Measurements from ENCODE around the gene THBS2.

THBS2 gene

GRCh38 chr6:169175360-169175887, 78.2 kb downstream of the THBS2 start:
- DNase-seq (ENCODE audit: insufficient read length, low spot score) (no peak), FAIRE-seq (no peak)
- TF ChIP-seq CTCF (IDR thresholded peaks at IDR 0.05; ENCODE audit: insufficient read depth, missing control alignments), result no peak

- DNase-seq (ENCODE audit: insufficient read length, low spot score) (no peak), FAIRE-seq (no peak)
- no peak for TF ChIP-seq CTCF (IDR thresholded peaks at IDR 0.05; ENCODE audit: insufficient read depth, missing control alignments)
These were observed 78.9 kb downstream of the THBS2 start for GRCh38 chr6:169174516-169175359.

GRCh38 chr6:169173532-169174268, 79.9 kb downstream of the THBS2 start:
- DNase-seq (ENCODE audit: insufficient read length, low spot score) (no peak), FAIRE-seq (no peak)
- TF ChIP-seq CTCF (IDR thresholded peaks at IDR 0.05; ENCODE audit: insufficient read depth, missing control alignments), result no peak

- no peak for DNase-seq (ENCODE audit: insufficient read length, low spot score)
These were observed 80.7 kb downstream of the THBS2 start for GRCh38 chr6:169172946-169173345.

GRCh38 chr6:169172456-169172855, 81.2 kb downstream of the THBS2 start:
- FAIRE-seq (no peak), DNase-seq (ENCODE audit: insufficient read length, low spot score) (no peak)
- no peak for TF ChIP-seq CTCF (IDR thresholded peaks at IDR 0.05; ENCODE audit: insufficient read depth, missing control alignments)

More at GRCh38 chr6:169172946-169173345, 80.7 kb downstream of the THBS2 start:
- FAIRE-seq, result no peak
- no peak for TF ChIP-seq CTCF (IDR thresholded peaks at IDR 0.05; ENCODE audit: insufficient read depth, missing control alignments)

GRCh38 chr6:169171951-169172350, 81.7 kb downstream of the THBS2 start:
- FAIRE-seq (no peak), DNase-seq (ENCODE audit: insufficient read length, low spot score) (no peak)
- no peak for TF ChIP-seq CTCF (IDR thresholded peaks at IDR 0.05; ENCODE audit: insufficient read depth, missing control alignments)

Measured in D721Med (cell line).